ENCODE results near the gene TMPRSS4. TPM values are rescaled to one million over a fixed set of nuclear protein-coding genes. Genes with fewer than 3 reads are reported as not detected.

The TMPRSS4 gene
- total RNA-seq, 4 donors from 2014 or later, result 224 to 423 (median 248) TPM

- no peaks in the 10 kb centered on the region for H3K9me3 ChIP-seq
- peaks cover 33% of the 10 kb centered on the region for H3K27me3 ChIP-seq
- DNase-seq, result no peak
These were observed 88.0 kb downstream of the TMPRSS4 start for GRCh38 chr11:118164885-118165284.

GRCh38 chr11:118166641-118167040 is 89.8 kb downstream of the TMPRSS4 start:
- H3K9me3 ChIP-seq, result no peaks in the 10 kb centered on the region
- 84 to 100% methylated on average over 1 to 17 of the region's 17 CpGs for WGBS, 2 donors (ENCODE audit: low coverage in 1 of 2)
- no peak overlapping the region for H3K27ac ChIP-seq
- peaks cover 0 to 5% (median 0%) of the 10 kb centered on the region in 4 donors for H3K4me1 ChIP-seq
- TF ChIP-seq POLR2AphosphoS5 (IDR thresholded peaks at IDR 0.05) (no peak), EP300 (IDR thresholded peaks at IDR 0.05; ENCODE audit: low read depth) (no peak), CTCF (IDR thresholded peaks at IDR 0.05) (no peak)
- in situ Hi-C loops (cut with MboI; ENCODE audit: low pct_ligation_motif_present in 1 of 4, low pct_unique_long_range_greater_than_20kb in 1 of 4, low sequenced_read_pairs in 3 of 4) (no loop called here), intact Hi-C loops (cut with DNase I; ENCODE audit: low total_unique reads) (no loop called here)
- DNase-seq, result no peak
- H3K27me3 ChIP-seq, result peaks cover 32% of the 10 kb centered on the region
- H3K4me3 ChIP-seq, result no peak overlapping the region
- no peaks in the 10 kb centered on the region for H3K36me3 ChIP-seq

More at GRCh38 chr11:118164885-118165284, 88.0 kb downstream of the TMPRSS4 start:
- H3K4me1 ChIP-seq, result no peaks in the 10 kb centered on the region
- no peaks in the 10 kb centered on the region for H3K36me3 ChIP-seq
- H3K4me3 ChIP-seq, result no peak overlapping the region
- H3K27ac ChIP-seq, result no peak overlapping the region
- 36% methylated on average over 1 of the region's 2 CpGs; no CpG with 5 or more reads in 1 of the 2 donors for WGBS, 2 donors (ENCODE audit: low coverage in 1 of 2)
- intact Hi-C loops (cut with DNase I; ENCODE audit: low total_unique reads) (no loop called here), in situ Hi-C loops (cut with MboI; ENCODE audit: low pct_ligation_motif_present in 1 of 4, low pct_unique_long_range_greater_than_20kb in 1 of 4, low sequenced_read_pairs in 3 of 4) (no loop called here)
- no peak for TF ChIP-seq POLR2A (IDR thresholded peaks at IDR 0.05)

GRCh38 chr11:118167253-118167652 is 90.4 kb downstream of the TMPRSS4 start:
- Histone ChIP-seq H3K4me1 (peaks cover 0 to 5% (median 0%) of the 10 kb centered on the region in 4 donors), H3K4me3 (no peak overlapping the region), H3K27me3 (peaks cover 32% of the 10 kb centered on the region), H3K27ac (no peak overlapping the region), H3K36me3 (no peaks in the 10 kb centered on the region), H3K9me3 (no peaks in the 10 kb centered on the region)
- 95% methylated on average over 2 of the region's 2 CpGs; no CpG with 5 or more reads in 1 of the 2 donors for WGBS, 2 donors (ENCODE audit: low coverage in 1 of 2)
- DNase-seq, result no peak
- in situ Hi-C loops (cut with MboI; ENCODE audit: low pct_ligation_motif_present in 1 of 4, low pct_unique_long_range_greater_than_20kb in 1 of 4, low sequenced_read_pairs in 3 of 4) (no loop called here), intact Hi-C loops (cut with DNase I; ENCODE audit: low total_unique reads) (no loop called here)
- TF ChIP-seq POLR2AphosphoS5 (IDR thresholded peaks at IDR 0.05) (no peak), EP300 (IDR thresholded peaks at IDR 0.05; ENCODE audit: low read depth) (no peak), POLR2A (IDR thresholded peaks at IDR 0.05) (no peak), CTCF (IDR thresholded peaks at IDR 0.05) (no peak)

- H3K4me1 ChIP-seq, result peaks cover 0 to 5% (median 0%) of the 10 kb centered on the region in 4 donors
- no peak overlapping the region for H3K27ac ChIP-seq
- in situ Hi-C loops (cut with MboI; ENCODE audit: low pct_ligation_motif_present in 1 of 4, low pct_unique_long_range_greater_than_20kb in 1 of 4, low sequenced_read_pairs in 3 of 4) (no loop called here), intact Hi-C loops (cut with DNase I; ENCODE audit: low total_unique reads) (no loop called here)
- no peaks in the 10 kb centered on the region for H3K9me3 ChIP-seq
- no peak overlapping the region for H3K4me3 ChIP-seq
- no peak for TF ChIP-seq POLR2A (IDR thresholded peaks at IDR 0.05)
- DNase-seq, result no peak
- H3K27me3 ChIP-seq, result peaks cover 29% of the 10 kb centered on the region
- WGBS, 2 donors (ENCODE audit: low coverage in 1 of 2), result 78% methylated on average over 12 of the region's 12 CpGs; no CpG with 5 or more reads in 1 of the 2 donors
- no peaks in the 10 kb centered on the region for H3K36me3 ChIP-seq
These were observed 91.0 kb downstream of the TMPRSS4 start for GRCh38 chr11:118167906-118168305.

- 81% methylated on average over 8 of the region's 8 CpGs; no CpG with 5 or more reads in 1 of the 2 donors for WGBS, 2 donors (ENCODE audit: low coverage in 1 of 2)
- TF ChIP-seq EP300 (IDR thresholded peaks at IDR 0.05; ENCODE audit: low read depth) (no peak), POLR2AphosphoS5 (IDR thresholded peaks at IDR 0.05) (no peak), CTCF (IDR thresholded peaks at IDR 0.05) (no peak), POLR2A (IDR thresholded peaks at IDR 0.05) (no peak)
- H3K27me3 ChIP-seq, result peaks cover 25% of the 10 kb centered on the region
- H3K4me1 ChIP-seq, result peaks cover 0 to 5% (median 0%) of the 10 kb centered on the region in 4 donors
- no peaks in the 10 kb centered on the region for H3K36me3 ChIP-seq
- H3K9me3 ChIP-seq, result no peaks in the 10 kb centered on the region
- no peak for DNase-seq
- intact Hi-C loops (cut with DNase I; ENCODE audit: low total_unique reads) (no loop called here), in situ Hi-C loops (cut with MboI; ENCODE audit: low pct_ligation_motif_present in 1 of 4, low pct_unique_long_range_greater_than_20kb in 1 of 4, low sequenced_read_pairs in 3 of 4) (no loop called here)
- H3K4me3 ChIP-seq, result no peak overlapping the region
- no peak overlapping the region for H3K27ac ChIP-seq
These were observed 91.4 kb downstream of the TMPRSS4 start for GRCh38 chr11:118168316-118168715.
